HL-60 (cell line): ENCODE data around the gene FAM3A.

Source experiments
- DNase-seq, 2 experiments: peaks; one replicate each; pipeline ENCODE4 v3.0.0-alpha.2; 2010 to 2020; ENCODE audit warnings: low read depth in 1 of 2, low spot score in 1 of 2
- H3K27ac ChIP-seq: fragments of 250-450 bp; sonication (Bioruptor Pico); replicated peaks from 2 replicates; pipeline ENCODE4 v1.5.1; 2020; ENCODE audit warnings: mild to moderate bottlenecking, moderate library complexity
- H3K27me3 ChIP-seq: fragments of 250-450 bp; sonication (Bioruptor Pico); 2 replicates; pipeline ENCODE4 v1.5.1; 2021; ENCODE audit warnings: mild to moderate bottlenecking, moderate library complexity; ENCODE audit not compliant: insufficient read depth, poor library complexity, severe bottlenecking
- H3K4me3 ChIP-seq: replicated peaks from 2 replicates; pipeline ENCODE4 v1.5.1; 2011; ENCODE audit warnings: mild to moderate bottlenecking, control low read depth, low read length; ENCODE audit not compliant: insufficient read depth
- CTCF ChIP-seq: IDR thresholded peaks from one replicate; pipeline ENCODE4 v1.5.1; 2011; ENCODE audit warnings: low read length, control low read depth, inconsistent platforms; ENCODE audit not compliant: insufficient read depth
- GABPA ChIP-seq: IDR thresholded peaks from 2 replicates; pipeline ENCODE4 v1.6.1; 2012; ENCODE audit warnings: low read depth
- POLR2AphosphoS5 ChIP-seq: IDR thresholded peaks from 2 replicates; pipeline ENCODE4 v1.6.1; 2012; ENCODE audit warnings: low read depth
- REST ChIP-seq: IDR thresholded peaks from 2 replicates; pipeline ENCODE4 v1.6.1; 2012; ENCODE audit warnings: low read depth; ENCODE audit not compliant: insufficient replicate concordance
- SPI1 ChIP-seq: IDR thresholded peaks from 2 replicates; pipeline ENCODE4 v1.6.1; 2012; ENCODE audit warnings: low read depth, mild to moderate bottlenecking, borderline replicate concordance

FAM3A gene

GRCh38 chrX:154465601-154466000, 50.4 kb downstream of the FAM3A start:
- Histone ChIP-seq H3K4me3 (no peak overlapping the region), H3K27ac (no peak overlapping the region), H3K27me3 (no peaks in the 10 kb centered on the region)
- DNase-seq, result no peak
- TF ChIP-seq REST (no peak), SPI1 (no peak), POLR2AphosphoS5 (no peak), CTCF (no peak), GABPA (no peak)

- no peak for TF ChIP-seq POLR2AphosphoS5
- TF ChIP-seq CTCF, result no peak
- no peak for TF ChIP-seq SPI1
- TF ChIP-seq REST, result no peak
- TF ChIP-seq GABPA, result no peak
- no peaks in the 10 kb centered on the region for H3K27me3 ChIP-seq
- no peak for DNase-seq
- no peak overlapping the region for H3K4me3 ChIP-seq
- no peak overlapping the region for H3K27ac ChIP-seq
These were observed 51.1 kb downstream of the FAM3A start for GRCh38 chrX:154464806-154465365.

- H3K27me3 ChIP-seq, result peaks cover under 1% of the 10 kb centered on the region
- TF ChIP-seq REST, result no peak
- no peak for TF ChIP-seq SPI1
- no peak for TF ChIP-seq GABPA
- no peak for TF ChIP-seq CTCF
- no peak for TF ChIP-seq POLR2AphosphoS5
- no peak overlapping the region for H3K4me3 ChIP-seq
- DNase-seq, result no peak
- no peak overlapping the region for H3K27ac ChIP-seq
These were observed 52.3 kb downstream of the FAM3A start for GRCh38 chrX:154463611-154464220.
